DMS 273 (cell line): ENCODE data around the gene CCDC89.
"Not testable (repeated sequence)": the region's sequence is repeated elsewhere in the genome, so short reads cannot be mapped to it uniquely, and the experiment has no call there.

Experiments
- DNase-seq: peaks from one replicate; lab custom pipeline; 2025; ENCODE audit not compliant: unreplicated experiment; lab: John Stamatoyannopoulos, UW

CCDC89 gene

GRCh38 chr11:85694385-85694980 lies 8.5 kb upstream of the CCDC89 start:
- DNase-seq: peak; percentile 30

GRCh38 chr11:85685125-85685819 lies 723 bp downstream of the CCDC89 start:
- DNase-seq: peak; percentile 81

GRCh38 chr11:85682330-85683305 lies 3.4 kb downstream of the CCDC89 start:
- DNase-seq: peak; percentile 79

GRCh38 chr11:85680897-85681296 lies 5.1 kb downstream of the CCDC89 start:
- peak; percentile 4 for DNase-seq

- no peak for DNase-seq
Observed at GRCh38 chr11:85679576-85679975, 6.4 kb downstream of the CCDC89 start.

GRCh38 chr11:85673393-85673792 lies 12.6 kb downstream of the CCDC89 start:
- no peak for DNase-seq

GRCh38 chr11:85672105-85672902 lies 13.7 kb downstream of the CCDC89 start:
- no peak for DNase-seq

GRCh38 chr11:85670949-85671663 lies 14.9 kb downstream of the CCDC89 start:
- not testable (repeated sequence) for DNase-seq

GRCh38 chr11:85668157-85668556 lies 17.8 kb downstream of the CCDC89 start:
- no peak for DNase-seq

GRCh38 chr11:85666687-85667086 lies 19.3 kb downstream of the CCDC89 start:
- DNase-seq: no peak

- DNase-seq: no peak
Observed at GRCh38 chr11:85665733-85666132, 20.3 kb downstream of the CCDC89 start.

- DNase-seq: peak; percentile 96
Observed at GRCh38 chr11:85664615-85665481, 21.1 kb downstream of the CCDC89 start, which contains the start of gene CREBZF. TSS of gene CREBZF (minus strand) at chr11:85665129. CDS start at chr11:85664875, 254 bp downstream.

- DNase-seq: peak; percentile 74
Observed at GRCh38 chr11:85663753-85664614, 22.0 kb downstream of the CCDC89 start.

GRCh38 chr11:85663080-85663752 lies 22.8 kb downstream of the CCDC89 start:
- peak; percentile 20 for DNase-seq

- DNase-seq: no peak
Observed at GRCh38 chr11:85661972-85662664, 23.9 kb downstream of the CCDC89 start.

- no peak for DNase-seq
Observed at GRCh38 chr11:85658180-85658579, 27.8 kb downstream of the CCDC89 start.

- no peak for DNase-seq
Observed at GRCh38 chr11:85656777-85657176, 29.2 kb downstream of the CCDC89 start.
